ENCODE data around the gene NFKB1. TPM values are rescaled to one million over a fixed set of nuclear protein-coding genes. Genes with fewer than 3 reads are reported as not detected.

The NFKB1 gene
- total and polyA plus RNA-seq, 2 experiments from 2014 or later = 15.5 to 26.6 TPM

- H3K27ac ChIP-seq = peak overlapping the region; percentile 98
- H3K27me3 ChIP-seq = no peaks in the 10 kb centered on the region
- peak overlapping the region; percentile 58 for H3K4me3 ChIP-seq
- H3K9me3 ChIP-seq (ENCODE audit: low read depth) = no peaks in the 10 kb centered on the region
- H3K4me1 ChIP-seq (ENCODE audit: low read depth) = peaks cover 20% of the 10 kb centered on the region
- H3K36me3 ChIP-seq = no peaks in the 10 kb centered on the region
- TF ChIP-seq CTCF (IDR thresholded peaks at IDR 0.05; ENCODE audit: low read depth, low read length) = no peak
- DNase-seq (ENCODE audit: low read depth in 1 of 2, low spot score in 1 of 2) = no peak
These were observed 835 bp upstream of the NFKB1 start for GRCh38 chr4:102500352-102500695.

DNA sequence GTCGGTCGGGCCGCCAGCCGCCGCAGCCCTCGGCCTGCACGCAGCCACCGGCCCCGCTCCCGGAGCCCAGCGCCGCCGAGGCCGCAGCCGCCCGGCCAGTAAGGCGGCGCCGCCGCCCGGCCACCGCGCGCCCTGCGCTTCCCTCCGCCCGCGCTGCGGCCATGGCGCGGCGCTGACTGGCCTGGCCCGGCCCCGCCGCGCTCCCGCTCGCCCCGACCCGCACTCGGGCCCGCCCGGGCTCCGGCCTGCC, 213 bp downstream of the NFKB1 start:
- peak overlapping the region; percentile 58 for H3K4me3 ChIP-seq
- peak overlapping the region; percentile 98 for H3K27ac ChIP-seq
- TF ChIP-seq CTCF (IDR thresholded peaks at IDR 0.05; ENCODE audit: low read depth, low read length) = no peak
- H3K4me1 ChIP-seq (ENCODE audit: low read depth) = peaks cover 20% of the 10 kb centered on the region
- no peaks in the 10 kb centered on the region for H3K27me3 ChIP-seq
- no peaks in the 10 kb centered on the region for H3K9me3 ChIP-seq (ENCODE audit: low read depth)
- H3K36me3 ChIP-seq = no peaks in the 10 kb centered on the region
- DNase-seq (ENCODE audit: low read depth in 1 of 2, low spot score in 1 of 2) = peak in 1 of 2 donors; percentile 78

- Histone ChIP-seq H3K9me3 (ENCODE audit: low read depth) (no peaks in the 10 kb centered on the region), H3K4me1 (ENCODE audit: low read depth) (peaks cover 20% of the 10 kb centered on the region), H3K27ac (peak overlapping the region; percentile 98), H3K4me3 (peak overlapping the region; percentile 58), H3K27me3 (no peaks in the 10 kb centered on the region), H3K36me3 (no peaks in the 10 kb centered on the region)
- TF ChIP-seq CTCF (IDR thresholded peaks at IDR 0.05; ENCODE audit: low read depth, low read length) = no peak
- no peak for DNase-seq (ENCODE audit: low read depth in 1 of 2, low spot score in 1 of 2)
These were observed 1.3 kb downstream of the NFKB1 start for GRCh38 chr4:102502543-102502818.

DNA sequence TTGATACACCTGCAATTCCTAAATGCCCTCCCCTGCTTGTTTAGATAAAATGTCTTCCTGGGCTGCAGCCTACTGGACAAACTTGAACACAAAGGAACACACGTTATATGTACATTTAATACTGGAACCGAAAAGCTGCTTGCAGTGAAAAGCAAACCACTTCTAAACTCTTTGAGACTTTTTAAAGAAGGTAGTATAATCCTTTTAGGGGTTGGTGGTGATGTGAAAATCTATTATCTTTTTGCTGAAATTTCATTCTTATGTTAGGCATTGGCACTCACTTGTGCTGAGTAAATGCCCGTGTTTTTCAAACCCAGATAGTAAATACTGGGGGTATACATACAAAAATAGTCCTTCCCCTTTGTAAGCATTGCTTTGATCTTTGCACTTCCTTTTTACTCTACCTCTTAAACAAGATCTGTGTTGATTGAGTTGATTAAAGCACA, 2.2 kb downstream of the NFKB1 start:
- no peak for DNase-seq (ENCODE audit: low read depth in 1 of 2, low spot score in 1 of 2)
- Histone ChIP-seq H3K4me1 (ENCODE audit: low read depth) (peaks cover 20% of the 10 kb centered on the region), H3K27ac (no peak overlapping the region), H3K27me3 (no peaks in the 10 kb centered on the region), H3K36me3 (no peaks in the 10 kb centered on the region), H3K4me3 (peak overlapping the region; percentile 58), H3K9me3 (ENCODE audit: low read depth) (no peaks in the 10 kb centered on the region)
- TF ChIP-seq CTCF (IDR thresholded peaks at IDR 0.05; ENCODE audit: low read depth, low read length) = no peak

DNA sequence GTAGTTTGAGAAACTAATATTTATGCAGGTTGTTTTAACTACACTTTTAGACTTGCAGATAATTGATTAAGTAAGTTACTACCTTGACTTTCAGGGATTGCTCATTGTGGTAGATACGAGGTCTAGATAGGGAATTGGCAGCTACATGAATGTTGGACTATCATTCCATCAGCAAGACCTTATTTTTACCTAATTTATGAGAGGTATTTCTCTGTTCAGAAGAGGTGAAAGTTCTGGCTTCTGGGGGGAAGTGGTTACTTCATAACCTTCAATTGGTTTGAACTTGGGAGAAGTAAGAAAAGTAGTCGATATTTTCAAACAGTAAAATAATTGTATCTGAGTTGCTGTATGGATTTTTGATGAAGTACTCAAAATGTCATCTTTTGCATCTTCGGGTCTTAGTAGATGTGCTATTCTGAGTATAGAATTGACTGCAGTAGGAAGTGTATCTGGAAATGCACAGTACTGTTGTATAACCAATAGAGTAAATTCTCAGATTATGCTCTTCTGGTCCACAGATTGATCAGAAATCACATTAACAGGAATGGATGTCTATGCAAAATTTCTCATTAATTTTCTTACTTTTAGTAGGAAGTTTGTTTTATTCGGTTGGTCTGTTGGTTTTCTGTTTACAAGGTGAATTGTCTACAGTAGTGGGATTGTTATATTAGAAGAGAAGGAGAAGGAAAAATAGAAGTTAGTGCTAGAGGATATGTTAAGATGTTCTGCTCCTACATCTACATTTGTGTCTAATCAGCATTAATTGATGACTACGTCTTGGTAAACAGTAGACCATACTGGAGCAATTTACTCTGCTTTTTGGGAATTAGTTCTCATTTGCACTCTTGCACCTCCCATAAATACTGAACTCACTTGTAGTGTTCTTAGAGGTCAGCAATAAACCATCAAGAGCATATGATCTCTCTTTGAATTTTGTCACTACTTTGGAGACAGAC, 3.0 kb downstream of the NFKB1 start:
- no peaks in the 10 kb centered on the region for H3K27me3 ChIP-seq
- H3K9me3 ChIP-seq (ENCODE audit: low read depth) = no peaks in the 10 kb centered on the region
- no peak for DNase-seq (ENCODE audit: low read depth in 1 of 2, low spot score in 1 of 2)
- no peaks in the 10 kb centered on the region for H3K36me3 ChIP-seq
- H3K4me3 ChIP-seq = peak overlapping the region; percentile 58
- peaks cover 20% of the 10 kb centered on the region for H3K4me1 ChIP-seq (ENCODE audit: low read depth)
- H3K27ac ChIP-seq = no peak overlapping the region
- no peak for TF ChIP-seq CTCF (IDR thresholded peaks at IDR 0.05; ENCODE audit: low read depth, low read length)
